GM21360 (cell line): ENCODE data around the gene PARD3B.

Experiments
- ATAC-seq: cut with Tn5 transposase; IDR thresholded peaks from one replicate; pipeline ENCODE4 v1.9.1; 2021; ENCODE audit warnings: mild to moderate bottlenecking, moderate library complexity; ENCODE audit not compliant: unreplicated experiment

Gene PARD3B

GRCh38 chr2:205612636-205613035, 1067.4 kb downstream of the PARD3B start:
- no peak for ATAC-seq

GRCh38 chr2:205613970-205614559, 1068.8 kb downstream of the PARD3B start:
- no peak for ATAC-seq

GRCh38 chr2:205614965-205615364, 1069.7 kb downstream of the PARD3B start:
- ATAC-seq, result no peak

- ATAC-seq, result no peak
Measured at GRCh38 chr2:205617905-205618304, 1072.6 kb downstream of the PARD3B start.

- ATAC-seq, result no peak
Measured at GRCh38 chr2:205619600-205619999, 1074.3 kb downstream of the PARD3B start.

- ATAC-seq, result no peak
Measured at GRCh38 chr2:205627085-205627484, 1081.8 kb downstream of the PARD3B start.

- no peak for ATAC-seq
Measured at GRCh38 chr2:205628422-205628821, 1083.1 kb downstream of the PARD3B start.

GRCh38 chr2:205629091-205629776, 1084.0 kb downstream of the PARD3B start:
- ATAC-seq, result no peak

GRCh38 chr2:205633994-205634393, 1088.7 kb downstream of the PARD3B start:
- ATAC-seq, result no peak

GRCh38 chr2:205636549-205637319, 1091.5 kb downstream of the PARD3B start:
- no peak for ATAC-seq

GRCh38 chr2:205637320-205637602, 1092.0 kb downstream of the PARD3B start:
- no peak for ATAC-seq

- ATAC-seq, result no peak
Measured at GRCh38 chr2:205637779-205638503, 1092.7 kb downstream of the PARD3B start.

GRCh38 chr2:205640716-205641115, 1095.4 kb downstream of the PARD3B start:
- no peak for ATAC-seq

GRCh38 chr2:205642599-205643356, 1097.5 kb downstream of the PARD3B start:
- no peak for ATAC-seq

GRCh38 chr2:205643391-205643885, 1098.2 kb downstream of the PARD3B start:
- ATAC-seq, result no peak

GRCh38 chr2:205644018-205644417, 1098.7 kb downstream of the PARD3B start:
- no peak for ATAC-seq

GRCh38 chr2:205646680-205647079, 1101.4 kb downstream of the PARD3B start:
- peak; percentile 89 for ATAC-seq

GRCh38 chr2:205650450-205650849, 1105.2 kb downstream of the PARD3B start:
- no peak for ATAC-seq

- ATAC-seq, result no peak
Measured at GRCh38 chr2:205650931-205651330, 1105.7 kb downstream of the PARD3B start.

- no peak for ATAC-seq
Measured at GRCh38 chr2:205651719-205652118, 1106.4 kb downstream of the PARD3B start.
